ENCODE results near the gene SLC37A1.
"Not testable (repeated sequence)": the region's sequence is repeated elsewhere in the genome, so short reads cannot be mapped to it uniquely, and the experiment has no call there.

SLC37A1 gene

DNA sequence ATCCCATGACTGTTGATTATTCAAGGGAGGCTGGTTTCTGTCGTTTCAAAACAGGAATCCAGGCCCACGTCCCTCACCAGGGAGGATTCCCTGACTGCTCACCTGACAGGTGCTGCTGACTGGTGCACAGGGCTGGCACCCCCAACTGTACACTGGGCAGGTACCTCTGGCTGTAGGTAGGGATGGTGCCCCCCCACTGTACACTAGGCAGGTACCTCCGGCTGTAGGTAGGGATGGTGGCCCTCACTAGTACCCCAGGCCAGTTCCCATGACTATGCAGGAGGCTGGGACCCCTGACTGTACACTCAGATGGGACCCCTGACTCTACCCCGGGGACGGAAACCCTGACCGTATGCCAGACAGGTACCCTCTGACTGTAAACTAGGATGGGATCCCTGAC lies 106.2 kb downstream of the SLC37A1 start:
- no peak for DNase-seq (ENCODE audit: low spot score)

DNA sequence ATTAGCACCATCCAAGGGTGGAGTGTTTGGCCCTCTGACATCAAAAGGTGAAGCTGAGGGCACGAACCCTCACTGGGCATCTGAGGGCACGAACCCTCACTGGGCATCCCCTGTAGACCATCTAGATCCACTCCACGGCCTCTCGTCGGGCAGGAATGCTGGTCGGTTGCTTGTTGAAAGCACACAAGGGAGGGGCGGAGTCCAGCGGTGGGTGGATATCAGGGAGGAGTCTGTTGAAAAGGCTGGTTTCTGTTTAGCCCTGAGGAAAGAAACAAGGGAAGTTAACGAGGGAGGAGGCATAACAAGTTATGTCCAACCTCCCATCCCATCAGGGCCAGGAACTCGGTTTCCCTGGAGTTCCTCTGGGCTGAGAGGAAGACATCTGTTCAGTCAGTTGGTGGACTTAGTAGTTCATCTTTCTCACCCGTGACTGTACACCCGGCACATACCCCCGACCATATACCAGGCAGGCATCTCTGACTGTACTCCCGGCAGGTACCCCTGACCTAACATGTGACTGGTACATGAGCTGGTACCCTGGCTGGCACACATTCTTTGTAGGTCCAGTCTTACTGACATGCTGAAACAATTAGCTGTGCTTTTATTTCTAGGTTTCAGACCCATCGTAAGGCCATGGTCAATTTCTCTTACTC lies 107.6 kb downstream of the SLC37A1 start:
- DNase-seq (ENCODE audit: low spot score) = no peak

DNA sequence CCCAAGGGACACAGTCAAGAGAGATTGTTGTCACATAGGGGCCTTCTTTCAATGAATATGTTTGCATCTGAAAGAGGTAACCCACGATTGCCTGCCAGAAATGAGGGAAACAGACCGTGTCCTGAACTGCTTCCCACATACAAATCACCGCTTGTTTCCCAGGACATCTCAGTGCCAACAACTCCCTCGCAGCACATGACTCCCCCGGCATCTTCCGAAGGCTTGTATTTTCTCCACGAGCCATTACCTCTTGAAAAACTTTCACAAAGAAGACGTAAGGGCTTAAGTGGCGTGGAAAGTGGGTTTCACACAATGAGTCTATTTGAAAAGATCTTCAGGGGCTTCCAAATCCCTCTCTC lies 108.1 kb downstream of the SLC37A1 start:
- DNase-seq (ENCODE audit: low spot score) = no peak

DNA sequence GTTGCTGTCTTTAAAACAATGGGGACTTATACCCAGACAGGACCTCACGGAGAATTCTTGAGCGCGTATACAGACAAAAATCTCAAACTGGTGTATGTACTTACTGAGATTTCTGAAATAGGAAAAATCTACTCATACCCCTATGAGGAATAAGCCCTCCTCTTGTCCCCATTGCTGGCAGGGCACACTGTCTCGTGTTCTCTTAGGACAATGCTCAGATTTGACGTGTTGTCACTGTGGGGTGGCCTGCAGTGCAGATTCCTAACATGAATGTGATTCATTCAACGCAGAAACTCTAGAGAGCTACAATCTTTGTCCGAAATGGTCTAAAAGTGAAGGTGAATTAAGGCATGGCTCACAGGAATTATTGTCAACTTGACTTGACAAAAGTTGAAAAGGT lies 108.6 kb downstream of the SLC37A1 start:
- no peak for DNase-seq (ENCODE audit: low spot score)

DNA sequence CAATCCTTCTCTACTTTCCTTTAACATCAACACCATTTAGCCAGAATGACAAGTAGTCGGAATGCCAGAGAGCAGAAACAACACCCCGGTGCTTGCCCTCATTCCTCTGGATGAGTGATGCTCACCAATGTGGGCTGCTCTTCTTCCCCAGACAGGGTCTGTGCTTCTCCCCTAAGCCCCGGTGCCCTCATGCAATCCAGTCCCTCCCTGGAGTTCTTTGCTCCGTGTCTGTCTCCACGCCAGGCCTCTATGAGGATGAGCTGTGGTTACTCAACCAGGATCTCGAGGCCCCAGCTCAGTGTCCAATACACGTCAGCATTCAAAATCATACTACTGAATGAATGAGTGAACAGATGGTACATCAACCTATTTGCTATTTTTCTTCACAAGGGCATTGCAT lies 110.0 kb downstream of the SLC37A1 start:
- DNase-seq (ENCODE audit: low spot score) = no peak

DNA sequence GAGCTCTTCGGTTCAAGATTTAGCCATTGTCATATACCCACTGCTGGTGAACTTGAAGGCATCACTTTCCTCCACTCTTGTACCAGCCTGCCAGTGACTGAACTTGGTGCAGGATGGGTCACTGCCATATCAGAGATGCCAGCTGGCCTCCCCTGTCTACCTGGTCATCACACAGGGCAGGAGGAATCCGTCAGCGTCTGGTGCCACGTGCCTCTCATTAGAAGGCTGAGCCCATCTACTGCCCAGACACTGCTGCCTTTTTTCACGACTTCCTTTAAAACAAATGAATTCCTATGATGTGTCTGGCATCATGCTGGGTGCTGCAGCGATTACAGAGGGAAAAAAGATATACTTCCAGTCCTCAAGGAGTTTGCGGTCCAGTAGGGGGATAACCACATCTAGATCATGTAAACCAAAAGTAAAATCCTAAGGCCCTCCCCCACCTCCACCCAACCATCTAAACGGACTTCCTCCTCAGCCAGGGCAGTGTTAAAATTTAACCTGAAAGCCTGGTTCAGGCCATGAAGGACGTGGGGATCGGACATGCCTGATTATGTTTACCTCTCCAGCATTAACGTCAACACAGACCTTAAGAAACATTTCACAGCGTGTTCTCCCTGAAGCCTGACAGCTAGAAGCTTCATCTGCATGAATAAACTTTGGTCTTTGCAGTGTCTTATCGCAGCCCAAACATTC lies 110.6 kb downstream of the SLC37A1 start:
- DNase-seq (ENCODE audit: low spot score) = no peak

DNA sequence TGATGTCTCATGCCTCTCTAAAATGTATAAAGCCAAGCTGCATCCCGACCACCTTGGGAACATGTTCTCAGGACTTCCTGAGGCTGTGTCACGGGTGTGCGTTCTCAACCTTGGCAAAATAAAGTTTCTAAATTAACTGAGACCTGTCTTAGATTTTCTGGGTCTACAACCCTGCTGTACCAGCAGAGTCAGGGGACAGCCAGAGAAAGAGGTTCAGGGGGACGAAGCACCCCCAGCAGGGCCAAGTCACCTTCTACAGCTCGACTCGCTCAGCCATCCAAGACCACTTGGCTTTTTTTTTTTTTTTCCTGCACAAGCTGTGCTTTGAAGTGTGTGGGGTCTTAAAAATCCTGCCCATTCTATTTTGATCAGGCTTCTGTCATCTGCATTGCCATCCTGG lies 111.3 kb downstream of the SLC37A1 start:
- DNase-seq (ENCODE audit: low spot score) = no peak

DNA sequence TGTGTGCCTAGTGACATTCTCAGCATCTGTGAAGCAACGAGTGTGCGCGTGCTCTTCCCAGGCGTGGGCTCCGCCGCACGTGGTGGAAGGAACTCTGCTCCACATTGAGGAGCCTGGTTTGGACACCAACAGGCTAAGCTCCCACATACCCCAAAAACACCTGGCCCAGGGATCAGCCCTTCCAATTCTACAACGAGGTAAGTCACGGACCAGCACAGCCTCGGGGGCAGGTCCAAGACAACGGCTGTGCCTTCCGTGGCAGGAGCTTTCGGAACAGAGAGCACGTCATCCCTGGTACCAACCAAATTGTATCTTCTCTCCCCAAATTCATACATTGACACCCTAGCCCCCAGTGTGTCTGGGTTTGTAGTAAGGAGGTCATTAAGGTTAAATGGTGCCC lies 112.5 kb downstream of the SLC37A1 start:
- no peak for DNase-seq (ENCODE audit: low spot score)

DNA sequence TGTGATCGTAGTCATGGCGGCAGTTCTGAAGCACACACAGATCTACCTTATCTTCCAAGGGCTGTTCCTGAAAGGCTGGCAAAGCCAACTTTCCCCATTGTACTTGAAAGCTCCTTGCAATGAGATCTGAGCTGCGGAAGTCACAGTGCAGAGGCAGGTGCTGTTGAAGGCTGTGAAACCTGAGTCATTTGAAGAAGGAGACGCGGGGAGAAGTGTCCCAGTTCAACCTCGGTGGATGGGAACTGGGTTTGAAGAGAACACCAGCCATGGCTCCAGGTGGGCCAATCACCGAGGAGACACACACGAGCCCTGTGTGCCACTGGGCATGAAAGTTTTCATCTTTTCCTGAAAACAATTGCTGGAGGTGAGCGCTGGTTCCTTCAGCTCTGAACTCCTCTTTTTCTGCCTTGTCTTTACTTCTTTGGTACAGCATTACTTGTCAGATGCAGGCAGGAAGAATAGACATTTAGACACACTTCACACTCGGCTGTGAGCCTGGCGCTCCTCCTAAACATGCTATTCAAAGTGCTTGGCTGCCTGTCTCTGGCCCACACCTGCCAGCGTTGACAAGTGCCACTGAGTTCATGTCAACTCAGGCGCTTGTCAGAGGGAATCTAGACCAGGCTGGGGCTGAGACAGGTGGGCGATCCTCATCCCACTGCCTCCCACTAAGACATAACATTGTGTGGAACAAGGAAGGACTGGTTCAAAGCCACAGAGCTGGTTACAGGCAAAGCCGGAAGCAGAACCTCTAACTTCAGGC lies 114.1 kb downstream of the SLC37A1 start:
- DNase-seq (ENCODE audit: low spot score) = no peak

DNA sequence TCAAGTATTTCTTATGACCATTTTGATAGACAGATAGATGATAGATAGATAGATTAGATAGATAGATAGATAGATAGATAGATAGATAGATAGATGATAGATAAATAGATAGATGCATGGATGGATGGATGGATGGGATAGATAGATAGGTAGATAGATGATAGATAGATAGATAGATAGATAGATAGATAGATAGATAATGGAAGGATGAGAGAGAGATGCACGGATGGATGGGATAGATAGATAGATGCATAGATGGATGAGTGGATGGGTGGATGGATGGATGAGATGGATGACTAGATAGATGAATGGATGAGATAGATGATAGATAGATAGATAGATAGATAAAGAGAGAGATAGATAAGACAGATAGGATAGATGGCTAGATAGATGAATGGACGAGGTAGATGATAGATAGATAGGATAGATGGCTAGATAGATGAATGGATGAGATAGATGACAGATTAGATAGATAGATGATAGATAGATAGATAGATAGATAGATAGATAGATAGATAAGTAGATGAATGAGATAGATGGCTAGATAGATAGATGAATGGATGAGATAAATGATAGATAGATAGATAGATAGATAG lies 114.9 kb downstream of the SLC37A1 start:
- DNase-seq (ENCODE audit: low spot score) = not testable (repeated sequence)

DNA sequence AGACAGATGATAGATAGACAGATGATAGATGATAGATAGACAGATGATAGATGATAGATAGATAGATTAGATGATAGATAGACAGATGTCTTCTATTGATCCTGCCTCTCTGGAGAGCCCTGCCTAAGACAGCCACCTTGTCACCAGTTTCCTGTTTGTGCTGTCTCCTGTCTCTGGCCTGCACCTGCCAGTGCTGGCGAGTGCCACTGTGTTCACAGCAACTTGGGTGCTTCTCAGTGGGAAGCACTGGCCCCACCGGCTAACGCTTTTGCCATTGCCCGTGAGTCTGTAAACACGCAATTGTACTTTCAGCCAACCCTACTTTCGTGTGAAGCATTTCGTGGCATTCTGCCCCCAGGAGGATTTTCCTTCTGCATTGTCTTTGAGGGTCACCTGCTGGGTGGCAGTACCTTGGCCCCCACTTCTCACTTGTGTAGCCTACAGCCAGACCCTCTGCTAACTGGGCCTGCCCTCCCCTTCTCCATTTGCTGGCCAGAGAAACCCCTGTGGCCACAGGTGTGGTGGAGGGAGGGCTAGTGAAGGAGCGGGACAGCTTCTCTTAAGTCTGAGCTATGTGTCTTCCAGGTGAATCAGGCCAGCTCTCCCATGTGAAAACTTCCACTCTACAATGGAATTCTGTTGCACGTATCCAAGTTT lies 116.4 kb downstream of the SLC37A1 start:
- DNase-seq (ENCODE audit: low spot score) = no peak

DNA sequence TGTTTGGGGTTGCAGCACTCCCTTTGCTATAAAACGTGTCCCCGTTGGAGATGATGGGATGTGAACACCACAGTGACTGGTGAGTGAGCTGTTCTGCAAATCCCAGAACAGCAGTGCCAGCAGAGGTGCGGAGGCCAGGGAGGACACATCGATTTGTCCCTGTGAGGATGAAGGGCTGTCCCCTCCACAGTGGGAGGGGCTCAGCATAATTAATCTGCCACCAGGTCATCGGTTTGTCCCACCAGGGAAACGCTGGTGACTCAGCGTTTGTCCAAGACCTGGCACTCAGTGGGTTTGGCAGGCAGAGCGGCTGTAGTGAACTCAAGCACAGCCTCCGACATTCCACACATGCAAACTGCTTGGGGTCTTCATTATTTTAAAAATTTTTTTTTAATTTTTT lies 117.0 kb downstream of the SLC37A1 start:
- DNase-seq (ENCODE audit: low spot score) = no peak
